Measurements from ENCODE around the gene ADCY4.
"Not testable (repeated sequence)": the region's sequence is repeated elsewhere in the genome, so short reads cannot be mapped to it uniquely, and the experiment has no call there.

ADCY4 gene

DNA sequence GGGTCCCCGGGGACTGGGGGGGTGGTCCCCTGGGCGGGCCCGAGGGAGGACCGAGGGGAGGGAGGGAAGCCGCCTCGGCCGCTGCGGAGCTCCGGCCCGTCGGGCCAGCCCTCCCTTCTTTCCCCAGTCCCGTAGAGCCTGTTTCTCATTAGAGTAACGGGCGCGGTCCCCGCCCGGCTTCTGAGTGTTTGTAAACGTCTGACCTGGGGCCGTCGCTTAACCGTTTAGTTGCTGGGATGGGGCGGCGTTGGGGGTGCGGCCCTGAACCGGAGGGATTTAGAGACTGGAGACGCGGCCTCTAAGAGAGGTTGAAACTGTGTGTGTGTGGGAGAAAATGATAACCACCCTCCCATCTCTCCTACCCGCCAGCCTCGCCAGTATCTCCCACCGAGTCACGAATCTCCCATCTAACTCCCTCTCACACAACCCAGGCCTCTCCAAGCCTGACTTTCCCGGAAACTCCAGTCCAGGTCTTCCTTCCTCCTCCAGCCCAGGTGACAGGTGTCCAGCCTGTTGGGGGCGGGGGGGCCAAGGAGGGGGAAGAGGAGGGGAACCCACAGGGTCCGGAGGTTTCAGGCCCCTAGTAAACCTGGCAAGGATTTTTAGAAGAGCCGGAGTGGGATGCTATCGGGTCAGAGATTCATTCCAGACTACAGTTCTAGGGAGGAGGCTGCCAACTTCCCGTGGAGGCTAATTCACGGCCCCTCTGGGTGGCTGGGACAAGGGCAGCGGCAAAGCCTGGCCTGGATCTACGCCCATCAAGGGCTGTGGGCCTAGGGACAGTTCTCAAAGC, 32.0 kb upstream of the ADCY4 start:
- DNase-seq (ENCODE audit: low read depth) = no peak

DNA sequence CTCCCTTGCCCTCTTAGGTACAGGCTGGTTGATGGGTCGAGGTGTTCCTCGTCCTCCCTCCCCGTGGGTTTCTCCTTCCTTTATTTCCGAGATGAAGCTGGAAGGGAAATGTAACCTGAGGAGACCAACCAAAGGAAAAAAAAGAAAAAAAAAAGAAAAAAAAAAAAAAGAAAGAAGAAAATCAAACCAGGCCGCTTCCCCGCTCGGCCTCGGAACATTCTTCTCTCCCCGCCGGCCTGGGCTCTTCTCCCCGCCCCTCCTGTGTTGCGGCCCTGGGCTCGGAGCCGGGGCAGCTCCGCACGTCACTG, 31.5 kb upstream of the ADCY4 start:
- no peak for DNase-seq (ENCODE audit: low read depth)

DNA sequence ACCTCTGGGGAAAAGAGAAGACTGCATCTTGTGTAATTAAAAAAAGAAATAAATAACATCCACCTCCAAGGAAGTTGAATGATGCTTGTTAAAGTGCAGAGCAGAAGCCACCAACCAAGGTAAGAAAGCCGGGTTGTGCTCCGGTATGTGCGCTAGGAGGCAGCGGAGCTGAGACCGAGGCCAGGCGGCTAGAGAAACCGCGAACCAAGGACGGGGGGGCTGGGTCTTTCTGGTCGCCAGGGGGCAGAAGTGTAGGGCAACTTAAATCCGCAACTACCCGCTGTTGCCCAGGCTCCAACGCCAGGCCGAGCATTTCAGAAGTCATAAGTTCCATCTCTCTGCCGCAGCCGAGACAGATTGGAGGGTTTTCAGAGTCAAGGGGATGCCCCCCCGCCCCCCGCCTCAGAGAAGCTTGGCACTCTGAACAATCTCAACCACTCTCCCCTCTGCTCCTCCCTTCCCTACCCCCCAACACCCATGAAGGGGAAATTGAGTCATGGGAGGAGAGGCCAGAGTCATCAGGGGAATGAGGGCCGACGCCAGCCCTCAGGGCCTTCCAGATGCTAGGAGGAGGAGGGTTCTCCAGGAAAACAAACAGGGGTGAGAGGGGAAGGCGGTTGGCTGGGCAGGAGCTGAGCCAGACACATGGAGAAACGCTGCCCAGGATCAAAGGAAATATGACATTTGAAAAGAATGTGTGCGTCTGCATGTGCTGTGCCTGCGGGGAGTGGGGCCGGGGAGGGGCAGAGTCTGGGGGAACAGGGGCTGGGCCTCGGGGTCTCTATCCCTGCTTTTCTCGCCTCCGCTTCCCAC, 30.9 kb upstream of the ADCY4 start:
- DNase-seq (ENCODE audit: low read depth) = peak; percentile 47

DNA sequence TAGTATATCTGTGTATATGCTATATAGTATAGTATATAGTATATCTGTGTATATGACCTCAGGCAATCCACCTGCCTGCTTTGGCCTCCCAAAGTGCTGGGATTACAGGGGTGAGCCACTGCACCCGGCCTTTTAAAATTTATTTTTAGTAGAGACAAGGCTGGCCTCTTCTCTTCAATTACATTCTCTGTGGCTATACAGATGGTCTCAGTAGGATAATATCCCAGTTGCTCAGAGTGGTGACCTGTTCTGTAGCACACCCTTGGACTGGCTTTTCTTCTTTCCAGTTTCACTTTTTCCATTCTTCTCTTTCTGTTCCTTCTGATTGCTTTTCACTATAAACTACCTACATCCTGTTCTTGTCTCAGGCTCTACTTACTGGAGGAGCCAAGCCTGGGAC, 30.0 kb upstream of the ADCY4 start:
- DNase-seq (ENCODE audit: low read depth) = no peak

DNA sequence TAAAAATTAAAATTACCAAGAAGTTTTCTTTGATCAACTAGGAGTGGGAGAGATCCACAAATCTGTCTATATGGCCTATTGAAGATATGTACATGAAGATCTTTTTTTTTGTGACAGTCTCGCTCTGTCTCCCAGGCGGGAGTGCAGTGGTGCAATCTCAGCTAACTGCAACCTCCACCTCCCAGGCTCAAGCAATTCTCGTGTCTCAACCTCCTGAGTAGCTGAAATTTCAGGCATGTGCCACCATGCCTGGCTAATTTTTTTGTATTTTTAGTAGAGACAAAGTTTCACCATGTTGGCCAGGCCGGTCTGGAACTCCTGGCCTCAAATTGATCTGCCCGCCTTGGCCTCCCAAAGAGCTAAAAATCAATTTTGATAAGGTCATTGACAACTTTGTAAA, 28.5 kb upstream of the ADCY4 start:
- no peak for DNase-seq (ENCODE audit: low read depth)

DNA sequence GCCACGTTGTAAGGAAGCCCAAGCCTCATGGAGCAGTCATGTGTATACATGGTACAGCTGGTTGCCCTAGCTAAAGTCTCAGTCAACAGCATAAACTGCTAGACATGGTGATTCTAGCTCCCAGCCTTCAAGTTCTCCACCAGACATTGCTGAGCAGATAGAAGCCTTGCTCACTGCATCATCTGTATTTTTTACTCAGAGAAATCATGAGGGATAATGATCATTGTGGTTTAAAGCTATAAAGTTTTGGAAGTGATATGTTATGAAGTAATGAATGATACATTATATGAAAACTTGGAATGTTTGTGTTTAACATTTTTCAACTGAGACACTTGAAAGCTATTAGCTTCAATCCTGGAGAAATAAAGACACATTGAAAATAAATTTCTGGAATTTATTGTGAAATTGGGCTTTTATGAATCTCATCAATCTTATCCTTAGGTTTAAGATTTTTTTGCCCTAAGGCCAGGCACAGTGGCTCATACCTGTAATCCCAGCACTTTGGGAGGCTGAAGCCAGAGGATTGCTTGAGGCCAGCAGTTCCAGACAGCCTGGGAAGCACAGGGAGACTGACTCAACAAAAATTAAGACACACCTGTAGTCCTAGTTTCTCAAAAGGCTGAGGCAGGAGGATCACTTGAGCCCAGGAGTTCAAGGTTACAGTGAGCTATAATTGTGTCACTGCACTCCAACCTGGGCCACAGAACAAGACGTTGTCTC, 27.5 kb upstream of the ADCY4 start:
- DNase-seq (ENCODE audit: low read depth) = no peak

DNA sequence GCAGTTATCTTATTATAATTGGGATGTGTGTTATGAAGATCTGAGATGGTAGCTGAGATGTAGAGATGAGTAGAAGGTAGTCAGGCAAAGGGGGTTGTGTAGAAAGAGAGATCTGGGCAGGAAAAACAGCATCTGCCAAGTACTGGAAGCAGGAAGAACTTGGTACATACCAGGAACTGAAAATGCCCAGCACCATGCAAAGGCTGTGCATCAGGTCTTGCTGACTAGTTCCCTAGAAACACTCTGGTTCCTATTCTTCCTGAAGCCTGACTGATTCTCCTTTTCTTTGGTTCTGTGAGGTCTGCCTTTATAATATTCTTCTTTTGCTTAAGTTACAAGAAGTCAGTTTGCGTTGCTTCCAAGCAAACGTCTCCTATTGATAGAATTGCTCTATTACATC, 26.5 kb upstream of the ADCY4 start:
- no peak for DNase-seq (ENCODE audit: low read depth)

DNA sequence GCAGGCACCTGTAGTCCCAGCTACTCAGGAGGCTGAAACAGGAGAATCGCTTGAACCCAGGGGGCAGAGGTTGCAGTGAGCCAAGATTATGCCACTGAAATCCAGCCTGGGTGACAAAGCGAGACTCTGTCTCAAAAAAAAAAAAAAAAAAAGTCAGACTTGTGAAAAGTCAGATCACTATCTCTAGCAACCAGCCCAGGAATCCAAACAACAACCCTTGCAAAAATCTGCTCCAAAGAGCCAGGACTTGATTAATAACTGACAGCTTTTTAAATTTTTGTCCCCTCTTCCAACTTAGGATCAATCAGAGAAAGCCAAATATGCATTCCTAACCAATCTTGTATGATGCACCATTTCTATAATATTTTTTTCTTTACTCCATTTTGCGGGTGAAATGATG, 25.4 kb upstream of the ADCY4 start:
- no peak for DNase-seq (ENCODE audit: low read depth)

DNA sequence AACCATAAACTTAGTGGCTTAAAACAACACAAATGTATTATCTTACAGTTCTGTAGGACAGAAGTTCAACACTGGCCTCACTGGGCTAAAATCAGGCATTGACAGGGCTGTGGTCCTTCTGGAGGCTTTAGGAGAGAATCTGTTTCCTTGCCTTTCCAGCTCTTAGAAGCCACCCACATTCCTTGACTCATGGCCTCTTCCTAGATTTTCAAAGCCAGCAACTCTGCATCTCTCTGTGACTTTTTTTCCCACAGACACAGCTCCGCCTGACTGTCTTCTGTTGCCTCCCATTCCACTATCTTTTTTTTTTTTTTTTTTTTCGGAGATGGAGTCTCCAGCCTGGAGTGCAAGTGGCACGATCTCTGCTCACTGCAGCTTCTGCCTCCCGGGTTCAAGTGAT, 21.3 kb upstream of the ADCY4 start:
- DNase-seq (ENCODE audit: low read depth) = no peak

DNA sequence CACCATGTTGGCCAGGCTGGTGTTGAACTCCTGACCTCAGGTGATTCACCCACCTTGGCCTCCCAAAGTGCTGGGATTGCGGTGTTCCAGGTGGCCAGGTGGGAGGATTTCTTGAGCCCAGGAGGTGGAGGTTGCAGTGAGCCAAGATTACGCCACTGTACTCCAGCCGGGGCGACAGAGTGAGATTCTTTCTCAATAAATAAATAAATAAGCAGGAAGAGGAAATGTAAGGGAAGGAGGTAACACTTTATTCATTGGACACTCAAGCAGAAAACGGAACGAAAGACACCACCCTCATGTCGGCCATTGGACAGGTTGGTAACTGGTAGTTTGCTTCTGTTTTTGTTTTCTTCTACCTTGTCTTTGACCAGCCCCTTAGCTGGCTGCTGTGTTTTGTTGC, 20.1 kb upstream of the ADCY4 start:
- no peak for DNase-seq (ENCODE audit: low read depth)

DNA sequence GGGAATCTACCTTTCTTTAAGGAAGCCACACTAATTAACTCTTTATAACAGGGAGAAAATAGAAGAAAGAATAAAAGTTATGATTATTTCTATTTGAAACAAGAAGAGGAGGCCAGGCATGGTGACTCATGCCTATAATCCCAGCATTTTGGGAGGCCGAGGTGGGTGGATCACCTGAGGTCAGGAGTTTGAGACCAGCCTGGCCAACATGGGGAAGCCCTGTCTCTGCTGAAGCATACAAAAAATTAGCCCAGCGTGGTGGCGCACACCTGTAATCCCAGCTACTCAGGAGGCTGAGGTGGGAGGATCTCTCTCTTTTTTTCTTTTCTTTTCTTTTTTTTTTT, 19.6 kb upstream of the ADCY4 start:
- DNase-seq (ENCODE audit: low read depth) = not testable (repeated sequence)

DNA sequence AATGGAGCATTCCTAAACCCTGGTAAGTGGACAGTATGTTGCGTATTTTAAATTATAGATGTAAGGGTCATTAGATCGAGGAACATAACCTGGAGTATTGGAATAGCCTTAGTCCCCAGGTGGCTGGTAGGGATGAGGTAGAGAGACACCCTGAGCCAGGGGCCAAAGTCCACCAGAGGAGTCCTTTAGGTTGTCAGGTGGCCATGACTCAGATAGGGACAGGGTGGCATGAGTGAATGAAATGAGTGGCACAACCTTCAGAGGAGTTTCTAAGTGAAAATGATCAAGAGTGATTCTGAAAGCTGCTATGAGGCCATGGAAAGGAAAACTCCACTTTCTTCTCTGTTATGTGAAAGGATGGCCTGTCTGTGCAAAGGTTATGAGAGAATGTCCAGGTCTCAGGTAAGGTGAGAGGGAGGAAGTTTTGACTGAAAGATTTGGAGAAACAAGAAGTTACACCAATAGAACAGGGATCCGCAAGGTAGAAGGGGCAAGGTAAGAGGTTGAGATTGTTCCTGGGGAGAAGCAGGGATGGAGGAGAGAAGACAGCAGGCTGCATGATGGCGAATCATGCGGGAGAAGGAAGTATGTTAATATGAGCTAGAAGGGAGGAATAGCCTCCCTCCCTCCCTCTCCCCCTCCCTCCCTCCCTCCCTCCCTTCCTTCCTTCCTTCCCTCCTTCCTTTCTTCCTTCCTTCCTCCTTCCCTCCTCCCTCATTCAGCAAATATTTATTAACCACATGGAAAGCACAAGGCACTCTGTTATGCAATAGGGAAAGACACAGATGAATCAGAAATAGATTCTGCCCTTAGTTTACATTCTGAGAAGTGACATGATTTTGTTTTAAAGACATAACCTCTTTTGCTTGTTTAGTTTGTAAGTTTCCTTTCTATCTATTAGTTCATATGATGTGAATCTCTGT, 18.9 kb upstream of the ADCY4 start:
- no peak for DNase-seq (ENCODE audit: low read depth)

DNA sequence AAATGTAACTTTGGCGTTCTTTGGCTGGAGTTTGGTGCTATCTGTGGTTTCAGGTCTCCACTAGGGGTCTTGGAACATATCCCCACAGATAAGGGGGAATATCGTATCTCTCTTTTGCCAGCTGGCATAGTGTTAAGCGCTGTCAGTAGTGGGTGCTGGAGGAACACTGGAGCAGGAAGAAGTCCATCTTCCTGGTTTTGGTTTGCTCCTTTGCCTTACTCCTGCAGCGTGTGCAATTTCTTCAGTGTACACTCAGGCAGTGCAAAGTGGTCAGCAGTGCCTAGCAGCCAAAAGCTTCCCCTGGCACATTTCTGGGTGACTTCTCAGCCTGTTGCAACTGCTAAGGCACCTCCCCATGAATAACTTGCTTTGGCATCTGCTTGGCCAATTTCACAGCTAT, 16.6 kb upstream of the ADCY4 start:
- no peak for DNase-seq (ENCODE audit: low read depth)

DNA sequence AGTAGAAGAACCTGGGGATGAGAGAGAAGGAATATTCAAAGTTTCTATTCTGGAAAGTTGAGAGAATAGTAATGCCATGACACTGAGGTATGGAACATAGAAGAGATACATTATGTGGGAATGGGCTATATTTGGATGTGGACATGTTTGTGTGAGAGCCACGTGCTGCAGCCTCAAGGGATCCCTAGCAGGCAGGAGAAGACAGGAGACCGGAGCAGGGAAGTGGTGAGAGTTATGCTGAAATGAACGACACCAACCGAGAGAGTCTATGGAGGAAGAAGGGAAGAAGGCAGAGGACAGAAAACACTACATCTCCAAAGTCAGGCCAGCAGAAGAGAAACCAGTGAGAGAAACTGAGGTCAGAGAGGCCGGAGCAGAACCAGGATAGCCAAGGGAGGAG, 14.9 kb upstream of the ADCY4 start:
- no peak for DNase-seq (ENCODE audit: low read depth)

DNA sequence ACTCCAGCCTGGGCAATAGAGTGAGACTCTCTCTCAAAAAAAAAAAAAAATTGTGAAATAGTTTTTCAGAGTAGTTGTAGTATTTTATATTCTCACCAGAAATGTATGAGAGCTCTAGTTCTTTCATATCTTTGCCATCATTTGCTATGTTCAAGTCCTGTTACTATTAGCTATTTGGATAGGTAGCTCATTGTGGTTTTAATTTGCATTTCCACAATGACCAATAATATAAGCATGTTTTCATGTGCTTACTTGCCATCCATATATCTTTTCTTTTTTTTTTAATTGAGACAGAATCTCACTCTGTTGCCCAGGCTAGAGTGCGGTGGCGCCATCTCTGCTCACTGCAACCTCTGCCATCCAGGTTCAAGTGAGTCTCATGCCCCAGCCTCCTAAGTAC, 13.3 kb upstream of the ADCY4 start:
- DNase-seq (ENCODE audit: low read depth) = no peak

DNA sequence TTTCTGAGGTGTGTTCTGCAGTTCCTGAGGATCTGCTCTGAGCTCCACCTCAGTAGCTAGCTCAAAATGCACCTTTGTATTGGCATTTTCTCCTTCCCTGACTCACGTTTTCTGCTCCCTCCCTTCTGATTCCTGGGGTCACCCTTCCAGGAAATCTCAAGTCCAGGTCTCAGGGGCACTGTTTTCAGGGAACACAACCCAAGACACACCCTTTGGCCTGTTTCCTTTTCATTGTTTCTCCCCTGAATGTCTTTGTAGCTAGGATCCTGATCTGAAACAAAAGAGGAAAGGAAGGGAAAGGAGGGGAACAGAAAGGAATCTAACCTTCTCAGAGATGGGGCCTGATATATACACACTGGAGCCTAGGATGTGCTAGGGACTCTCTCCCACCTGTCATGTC, 12.3 kb upstream of the ADCY4 start:
- DNase-seq (ENCODE audit: low read depth) = no peak

DNA sequence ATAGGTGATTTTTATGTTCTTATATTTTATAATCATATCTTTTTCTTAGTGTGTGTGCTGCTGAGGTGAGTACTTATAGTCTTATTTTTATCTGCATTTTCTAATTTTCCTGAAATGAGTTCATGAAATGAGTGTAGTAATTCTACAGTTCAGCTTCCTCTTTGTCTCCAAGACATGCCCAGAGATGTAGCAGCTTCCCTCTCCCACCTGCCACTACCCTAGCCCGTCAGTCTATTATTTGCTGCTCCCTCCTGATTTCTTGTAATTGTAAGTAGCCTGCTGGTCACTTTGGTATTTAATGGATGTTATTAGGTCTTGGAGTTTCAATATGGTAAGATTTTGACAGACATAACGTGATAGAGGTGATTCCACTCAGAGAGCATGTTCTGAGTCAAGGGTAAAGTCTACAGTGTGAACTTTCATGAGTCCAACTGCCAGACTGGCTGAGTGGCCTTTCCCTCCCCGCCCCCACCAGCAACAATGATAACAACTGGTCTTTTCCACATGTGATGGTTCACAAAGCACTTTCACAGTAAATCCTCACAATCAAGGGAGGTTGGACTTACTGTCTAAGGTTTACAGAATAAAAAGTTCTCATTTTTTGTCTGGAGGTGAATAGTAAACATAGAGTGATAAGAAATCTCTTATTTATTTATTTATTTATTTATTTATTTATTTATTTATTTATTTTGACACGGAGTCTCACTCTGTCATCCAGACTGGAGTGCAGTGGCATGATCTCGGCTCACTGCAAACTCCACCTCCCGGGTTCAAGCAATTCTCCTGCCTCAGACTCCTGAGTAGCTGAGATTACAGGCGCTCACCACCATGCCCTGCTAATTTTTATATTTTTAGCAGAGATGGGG, 9.2 kb upstream of the ADCY4 start:
- DNase-seq (ENCODE audit: low read depth) = no peak

DNA sequence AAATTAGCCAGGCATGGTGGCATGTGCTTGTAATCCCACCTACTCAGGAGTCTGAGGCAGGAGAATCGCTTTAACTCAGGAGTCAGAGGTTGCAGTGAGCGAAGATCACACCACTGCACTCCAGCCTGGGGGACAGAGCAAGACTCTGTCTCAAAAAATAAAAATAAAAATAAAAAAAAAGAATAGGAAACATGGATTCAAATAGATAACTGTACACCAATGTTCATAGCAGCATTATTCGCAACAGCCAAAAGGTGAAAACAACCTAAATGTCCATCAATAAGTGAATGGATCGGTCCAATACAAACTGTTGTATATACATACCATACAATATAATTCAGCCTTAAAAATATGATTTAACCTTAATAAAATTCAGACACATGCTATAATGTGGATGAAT, 8.0 kb upstream of the ADCY4 start:
- DNase-seq (ENCODE audit: low read depth) = no peak

DNA sequence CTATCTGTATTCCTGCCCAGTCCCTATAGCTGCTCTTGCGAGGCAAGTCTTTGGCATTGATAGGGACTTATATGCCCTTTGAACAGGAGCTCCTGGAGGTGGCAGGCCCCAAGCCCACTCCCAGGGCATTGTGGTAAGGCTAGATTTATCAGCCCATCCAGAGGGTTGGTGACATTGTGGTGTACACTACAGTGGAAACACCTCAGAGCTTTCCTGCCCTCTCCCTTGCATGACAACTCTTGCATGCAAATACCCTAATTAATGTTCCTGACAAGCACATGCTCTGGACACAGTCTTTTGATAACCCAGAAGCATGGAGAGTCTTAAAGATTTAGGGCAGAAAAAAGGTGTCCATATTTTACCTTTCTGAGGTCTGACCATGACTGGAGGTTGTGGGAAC, 5.7 kb upstream of the ADCY4 start:
- no peak for DNase-seq (ENCODE audit: low read depth)

DNA sequence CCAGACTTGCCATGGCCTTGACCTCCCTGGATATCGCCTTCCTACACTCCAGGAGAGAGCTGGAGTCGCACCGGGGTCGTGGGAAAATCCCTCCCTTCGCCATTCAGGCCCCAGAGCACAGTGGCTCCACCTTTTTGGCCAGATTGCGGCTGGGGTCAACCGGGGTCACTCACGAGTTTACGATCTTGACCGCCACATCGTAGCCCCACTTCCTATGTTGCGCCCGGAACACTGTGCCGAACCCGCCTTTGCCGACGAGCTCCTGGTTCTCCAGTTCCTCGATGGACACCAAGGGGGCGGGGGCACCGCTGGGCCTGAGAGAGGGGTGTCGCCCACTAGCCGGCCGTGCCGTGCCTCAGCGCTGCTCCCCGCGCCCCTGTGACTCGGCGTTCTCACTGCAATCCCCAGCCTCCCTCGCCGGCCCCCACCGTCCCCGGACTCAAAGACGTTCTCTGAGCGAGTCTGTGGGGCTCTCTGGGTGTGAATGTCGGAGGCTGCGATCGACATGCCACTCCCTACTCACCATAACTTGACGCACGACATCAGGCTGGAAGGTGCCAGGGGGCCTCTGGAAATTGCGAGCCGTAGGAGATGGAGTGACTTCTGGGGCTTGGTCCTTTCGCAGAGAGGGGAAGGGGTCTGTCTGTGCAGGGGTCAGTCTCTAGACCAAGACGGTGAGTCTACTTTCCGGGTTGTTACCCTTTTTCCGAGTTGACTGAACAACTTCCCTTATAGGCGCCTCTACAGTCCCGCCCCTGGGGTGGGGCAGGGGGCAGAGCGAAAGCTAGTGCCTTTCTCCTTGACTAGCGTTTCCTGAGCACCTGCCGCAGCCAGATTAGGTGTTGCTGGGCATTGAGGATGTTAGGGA, 4.6 kb upstream of the ADCY4 start, which contains the start of gene RIPK3:
RIPK3 (minus strand) TSS at position 708 of the 868 bp plus-strand sequence; CDS start at position 543, 165 bp downstream.
- DNase-seq (ENCODE audit: low read depth) = peak; percentile 52

All from stimulated activated CD8-positive, alpha-beta memory T cell treated with anti-CD3 and anti-CD28 coated beads, Interleukin-12 subunit alpha, Interleukin-12 subunit beta, amount 100 ng/mL, for 4 hours (primary cell).